OCI-LY7 (cell line): Measurements from ENCODE around the gene CTSL.

Experiments used
- EZH2phosphoT487 ChIP-seq: fragments of 200-600 bp; sonication (generic); IDR thresholded peaks from 2 replicates; pipeline ENCODE4 v1.6.1; 2018; ENCODE audit warnings: low read depth, borderline replicate concordance, mild to moderate bottlenecking, mixed run types, antibody characterized with exemption, low read length, moderate library complexity, mixed read lengths
- TF ChIP-seq, protein P1 (sequence below): fragments of 200-600 bp; sonication (generic); conservative IDR thresholded peaks from 2 replicates; pipeline ENCODE4 v1.5.1; 2014; ENCODE audit warnings: mild to moderate bottlenecking, antibody characterized with exemption, low read length, moderate library complexity, mixed read lengths

DNA sequence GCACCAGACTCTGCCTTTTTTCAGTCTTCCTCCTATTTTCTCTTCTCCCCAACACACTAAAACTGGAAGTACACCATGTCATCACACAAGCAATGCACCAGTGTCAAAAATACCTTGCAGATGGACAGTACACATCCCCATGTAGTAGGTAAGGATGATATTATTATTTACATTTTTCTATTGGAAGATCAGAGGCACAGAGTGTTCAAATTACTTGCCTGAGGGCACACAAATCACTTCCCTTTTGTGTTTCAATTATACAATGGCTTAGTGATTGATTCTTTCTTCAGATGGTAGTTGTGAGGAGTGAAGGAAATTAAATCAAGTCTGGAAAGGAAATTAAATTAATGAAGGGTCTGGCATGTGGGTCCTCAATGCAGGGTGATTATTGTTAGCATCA lies 39.6 kb downstream of the CTSL start:
- TF ChIP-seq, protein P1, sequence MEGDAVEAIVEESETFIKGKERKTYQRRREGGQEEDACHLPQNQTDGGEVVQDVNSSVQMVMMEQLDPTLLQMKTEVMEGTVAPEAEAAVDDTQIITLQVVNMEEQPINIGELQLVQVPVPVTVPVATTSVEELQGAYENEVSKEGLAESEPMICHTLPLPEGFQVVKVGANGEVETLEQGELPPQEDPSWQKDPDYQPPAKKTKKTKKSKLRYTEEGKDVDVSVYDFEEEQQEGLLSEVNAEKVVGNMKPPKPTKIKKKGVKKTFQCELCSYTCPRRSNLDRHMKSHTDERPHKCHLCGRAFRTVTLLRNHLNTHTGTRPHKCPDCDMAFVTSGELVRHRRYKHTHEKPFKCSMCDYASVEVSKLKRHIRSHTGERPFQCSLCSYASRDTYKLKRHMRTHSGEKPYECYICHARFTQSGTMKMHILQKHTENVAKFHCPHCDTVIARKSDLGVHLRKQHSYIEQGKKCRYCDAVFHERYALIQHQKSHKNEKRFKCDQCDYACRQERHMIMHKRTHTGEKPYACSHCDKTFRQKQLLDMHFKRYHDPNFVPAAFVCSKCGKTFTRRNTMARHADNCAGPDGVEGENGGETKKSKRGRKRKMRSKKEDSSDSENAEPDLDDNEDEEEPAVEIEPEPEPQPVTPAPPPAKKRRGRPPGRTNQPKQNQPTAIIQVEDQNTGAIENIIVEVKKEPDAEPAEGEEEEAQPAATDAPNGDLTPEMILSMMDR, result no peak
- no peak for TF ChIP-seq EZH2phosphoT487
